ENCODE results near the gene JCHAIN.

Gene JCHAIN

DNA sequence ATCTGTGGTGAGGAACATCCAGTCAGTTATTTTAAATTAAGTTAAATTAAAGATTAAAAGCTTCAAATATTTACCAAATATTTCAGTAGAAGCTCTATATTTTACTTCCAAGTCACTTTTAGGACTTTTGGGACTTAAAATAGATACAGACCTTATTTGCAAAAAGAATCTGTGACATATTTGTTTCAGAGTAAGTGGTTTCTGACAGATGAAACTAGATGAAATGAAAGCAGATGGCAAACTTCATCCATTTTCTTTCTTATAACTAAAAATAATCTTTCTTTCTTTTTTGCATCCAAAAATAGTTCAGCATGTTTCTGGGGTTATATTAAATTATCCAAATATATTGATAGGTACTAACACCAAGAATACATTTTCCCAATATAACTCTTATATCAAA is 15.4 kb upstream of the JCHAIN start:
- peak overlapping the region; percentile 87 for H3K27ac ChIP-seq (ENCODE audit: low read depth, low read length)
- H3F3A ChIP-seq (ENCODE audit: insufficient read depth), result peaks cover 23% of the 10 kb centered on the region; the same call in 1 of the 2 replicates
- no peak for TF ChIP-seq EZH2phosphoT487 (conservative IDR thresholded peaks at IDR 0.05; ENCODE audit: low read length)
- no peak for TF ChIP-seq CTCF (IDR thresholded peaks at IDR 0.05; ENCODE audit: insufficient read depth, low read length, poor library complexity, severe bottlenecking)
- H2AFZ ChIP-seq (ENCODE audit: low read depth, low read length, severe bottlenecking), result no peak overlapping the region
- H3K79me2 ChIP-seq (ENCODE audit: insufficient read depth, low read length), result no peaks in the 10 kb centered on the region
- no peaks in the 10 kb centered on the region for H4K20me1 ChIP-seq (ENCODE audit: low read depth, low read length)
- no peaks in the 10 kb centered on the region for H3K36me3 ChIP-seq (ENCODE audit: low read length)
- no peaks in the 10 kb centered on the region for H3K9me2 ChIP-seq (replicated peaks; ENCODE audit: insufficient read depth, low read length)
- 0 out of 2 replicates have a peak overlapping the region, but pooled peaks have one; percentile 46 for H3K9ac ChIP-seq (ENCODE audit: low read length)
- H3K4me3 ChIP-seq (ENCODE audit: insufficient read depth, low read length, poor library complexity, severe bottlenecking), result no peak overlapping the region
- peak overlapping the region; percentile 83 for H3K4me2 ChIP-seq (ENCODE audit: low read depth, low read length, poor library complexity, severe bottlenecking)
- no peaks in the 10 kb centered on the region for H3K27me3 ChIP-seq (ENCODE audit: low read length)
- no peaks in the 10 kb centered on the region for H3K9me3 ChIP-seq (ENCODE audit: insufficient read depth, low read length)

- H3F3A ChIP-seq (ENCODE audit: insufficient read depth), result peaks cover 23% of the 10 kb centered on the region; the same call in 1 of the 2 replicates
- H3K27ac ChIP-seq (ENCODE audit: low read depth, low read length), result peak overlapping the region; percentile 87
Observed at GRCh38 chr4:70680934-70681333, 14.6 kb upstream of the JCHAIN start.

GRCh38 chr4:70678383-70678999 is 12.2 kb upstream of the JCHAIN start:
- no peak overlapping the region for H2AFZ ChIP-seq (ENCODE audit: low read depth, low read length, severe bottlenecking)
- H3K27ac ChIP-seq (ENCODE audit: low read depth, low read length), result peak overlapping the region; percentile 87
- no peaks in the 10 kb centered on the region for H3K36me3 ChIP-seq (ENCODE audit: low read length)
- no peaks in the 10 kb centered on the region for H3K9me2 ChIP-seq (replicated peaks; ENCODE audit: insufficient read depth, low read length)
- H3K9ac ChIP-seq (ENCODE audit: low read length), result peak overlapping the region; percentile 33
- H3F3A ChIP-seq (ENCODE audit: insufficient read depth), result peaks cover 35% of the 10 kb centered on the region; the same call in 1 of the 2 replicates
- H3K79me2 ChIP-seq (ENCODE audit: insufficient read depth, low read length), result no peaks in the 10 kb centered on the region
- peak overlapping the region; percentile 37 for H3K4me3 ChIP-seq (ENCODE audit: insufficient read depth, low read length, poor library complexity, severe bottlenecking)
- no peaks in the 10 kb centered on the region for H3K27me3 ChIP-seq (ENCODE audit: low read length)
- H3K9me3 ChIP-seq (ENCODE audit: insufficient read depth, low read length), result no peaks in the 10 kb centered on the region
- no peak for TF ChIP-seq CTCF (IDR thresholded peaks at IDR 0.05; ENCODE audit: insufficient read depth, low read length, poor library complexity, severe bottlenecking)
- no peak for TF ChIP-seq EZH2phosphoT487 (conservative IDR thresholded peaks at IDR 0.05; ENCODE audit: low read length)
- peak overlapping the region; percentile 83 for H3K4me2 ChIP-seq (ENCODE audit: low read depth, low read length, poor library complexity, severe bottlenecking)
- H4K20me1 ChIP-seq (ENCODE audit: low read depth, low read length), result no peaks in the 10 kb centered on the region

More at GRCh38 chr4:70680934-70681333, 14.6 kb upstream of the JCHAIN start:
- H3K9ac ChIP-seq (ENCODE audit: low read length), result peak overlapping the region; percentile 46
- H3K4me3 ChIP-seq (ENCODE audit: insufficient read depth, low read length, poor library complexity, severe bottlenecking), result no peak overlapping the region
- no peaks in the 10 kb centered on the region for H4K20me1 ChIP-seq (ENCODE audit: low read depth, low read length)
- H3K79me2 ChIP-seq (ENCODE audit: insufficient read depth, low read length), result no peaks in the 10 kb centered on the region
- no peaks in the 10 kb centered on the region for H3K9me2 ChIP-seq (replicated peaks; ENCODE audit: insufficient read depth, low read length)
- H3K27me3 ChIP-seq (ENCODE audit: low read length), result no peaks in the 10 kb centered on the region
- H2AFZ ChIP-seq (ENCODE audit: low read depth, low read length, severe bottlenecking), result no peak overlapping the region
- peak overlapping the region; percentile 83 for H3K4me2 ChIP-seq (ENCODE audit: low read depth, low read length, poor library complexity, severe bottlenecking)
- H3K36me3 ChIP-seq (ENCODE audit: low read length), result no peaks in the 10 kb centered on the region
- no peak for TF ChIP-seq CTCF (IDR thresholded peaks at IDR 0.05; ENCODE audit: insufficient read depth, low read length, poor library complexity, severe bottlenecking)
- no peak for TF ChIP-seq EZH2phosphoT487 (conservative IDR thresholded peaks at IDR 0.05; ENCODE audit: low read length)
- no peaks in the 10 kb centered on the region for H3K9me3 ChIP-seq (ENCODE audit: insufficient read depth, low read length)

Data from SU-DHL-6 (cell line).